ENCODE results near the gene ZBTB20.

ZBTB20 gene

DNA sequence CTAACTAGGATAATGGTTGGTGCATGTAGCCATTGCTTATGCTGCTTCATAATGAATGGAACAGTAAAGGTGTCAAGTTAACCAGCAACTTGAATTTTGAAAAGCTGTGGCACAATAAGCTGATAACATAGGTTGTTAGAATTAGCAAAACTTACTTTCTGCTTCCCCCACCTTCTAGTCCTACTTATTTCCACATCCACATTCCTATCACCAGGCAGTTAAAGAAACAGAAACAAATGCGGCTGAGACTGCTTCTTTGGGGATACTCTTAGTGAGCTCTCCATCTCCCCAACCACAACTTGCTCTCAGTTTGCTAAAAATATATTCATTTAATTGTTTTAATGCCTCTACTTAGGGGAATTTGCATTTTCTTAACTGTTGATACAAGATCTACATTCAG, 638.1 kb downstream of the ZBTB20 start:
- no peaks in the 10 kb centered on the region for H3K4me1 ChIP-seq (ENCODE audit: low read length)

DNA sequence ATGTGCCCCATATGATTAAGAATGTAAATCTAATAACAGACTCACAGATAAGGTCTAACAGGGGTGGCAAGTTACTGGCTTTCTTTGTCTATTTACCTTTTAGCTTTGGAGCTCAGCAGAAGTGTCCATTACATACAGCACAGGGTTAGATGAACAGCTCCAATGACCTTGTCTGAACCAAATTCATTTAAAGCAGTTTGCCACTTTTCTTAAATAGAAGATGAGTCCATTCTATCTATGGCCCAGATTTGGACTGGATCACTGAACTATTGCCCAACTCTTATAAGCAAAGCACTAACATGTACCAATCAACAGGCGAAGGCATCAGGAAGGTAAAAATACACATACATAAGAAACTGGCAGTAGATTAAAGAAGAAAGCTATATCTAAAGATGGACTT, 638.9 kb downstream of the ZBTB20 start:
- Histone ChIP-seq H3K27me3 (ENCODE audit: low read depth, low read length) (peaks cover 25% of the 10 kb centered on the region; the same call in 1 of the 2 replicates), H3K9me3 (ENCODE audit: insufficient read depth, low read length) (no peaks in the 10 kb centered on the region), H2AFZ (ENCODE audit: low read depth, low read length) (no peak overlapping the region), H3K36me3 (replicated peaks; ENCODE audit: low read depth, low read length) (no peaks in the 10 kb centered on the region), H3K4me3 (ENCODE audit: low read length) (no peak overlapping the region), H4K20me1 (ENCODE audit: insufficient read depth, low read length) (no peaks in the 10 kb centered on the region), H3K27ac (ENCODE audit: low read length) (no peak overlapping the region), H3K79me2 (ENCODE audit: low read length) (no peaks in the 10 kb centered on the region), H3K9ac (ENCODE audit: low read length) (no peak overlapping the region), H3K4me2 (ENCODE audit: low read length) (no peak overlapping the region), H3K4me1 (ENCODE audit: low read length) (no peaks in the 10 kb centered on the region)
- TF ChIP-seq, protein P1, sequence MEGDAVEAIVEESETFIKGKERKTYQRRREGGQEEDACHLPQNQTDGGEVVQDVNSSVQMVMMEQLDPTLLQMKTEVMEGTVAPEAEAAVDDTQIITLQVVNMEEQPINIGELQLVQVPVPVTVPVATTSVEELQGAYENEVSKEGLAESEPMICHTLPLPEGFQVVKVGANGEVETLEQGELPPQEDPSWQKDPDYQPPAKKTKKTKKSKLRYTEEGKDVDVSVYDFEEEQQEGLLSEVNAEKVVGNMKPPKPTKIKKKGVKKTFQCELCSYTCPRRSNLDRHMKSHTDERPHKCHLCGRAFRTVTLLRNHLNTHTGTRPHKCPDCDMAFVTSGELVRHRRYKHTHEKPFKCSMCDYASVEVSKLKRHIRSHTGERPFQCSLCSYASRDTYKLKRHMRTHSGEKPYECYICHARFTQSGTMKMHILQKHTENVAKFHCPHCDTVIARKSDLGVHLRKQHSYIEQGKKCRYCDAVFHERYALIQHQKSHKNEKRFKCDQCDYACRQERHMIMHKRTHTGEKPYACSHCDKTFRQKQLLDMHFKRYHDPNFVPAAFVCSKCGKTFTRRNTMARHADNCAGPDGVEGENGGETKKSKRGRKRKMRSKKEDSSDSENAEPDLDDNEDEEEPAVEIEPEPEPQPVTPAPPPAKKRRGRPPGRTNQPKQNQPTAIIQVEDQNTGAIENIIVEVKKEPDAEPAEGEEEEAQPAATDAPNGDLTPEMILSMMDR (IDR thresholded peaks at IDR 0.05; ENCODE audit: low read depth, low read length), result no peak
- TF ChIP-seq EZH2phosphoT487 (IDR thresholded peaks at IDR 0.05; ENCODE audit: low read depth), result no peak

More for the DNA sequence above, 638.1 kb downstream of the ZBTB20 start:
- Histone ChIP-seq H3K4me3 (ENCODE audit: low read length) (no peak overlapping the region), H3K9ac (ENCODE audit: low read length) (no peak overlapping the region), H3K27ac (ENCODE audit: low read length) (no peak overlapping the region), H3K27me3 (ENCODE audit: low read depth, low read length) (peaks cover 25% of the 10 kb centered on the region; the same call in 1 of the 2 replicates), H3K4me2 (ENCODE audit: low read length) (no peak overlapping the region), H2AFZ (ENCODE audit: low read depth, low read length) (no peak overlapping the region), H3K36me3 (replicated peaks; ENCODE audit: low read depth, low read length) (no peaks in the 10 kb centered on the region), H3K9me3 (ENCODE audit: insufficient read depth, low read length) (no peaks in the 10 kb centered on the region), H3K79me2 (ENCODE audit: low read length) (no peaks in the 10 kb centered on the region), H4K20me1 (ENCODE audit: insufficient read depth, low read length) (no peaks in the 10 kb centered on the region)
- no peak for TF ChIP-seq EZH2phosphoT487 (IDR thresholded peaks at IDR 0.05; ENCODE audit: low read depth)
- TF ChIP-seq, protein P1 (IDR thresholded peaks at IDR 0.05; ENCODE audit: low read depth, low read length), result no peak

DNA sequence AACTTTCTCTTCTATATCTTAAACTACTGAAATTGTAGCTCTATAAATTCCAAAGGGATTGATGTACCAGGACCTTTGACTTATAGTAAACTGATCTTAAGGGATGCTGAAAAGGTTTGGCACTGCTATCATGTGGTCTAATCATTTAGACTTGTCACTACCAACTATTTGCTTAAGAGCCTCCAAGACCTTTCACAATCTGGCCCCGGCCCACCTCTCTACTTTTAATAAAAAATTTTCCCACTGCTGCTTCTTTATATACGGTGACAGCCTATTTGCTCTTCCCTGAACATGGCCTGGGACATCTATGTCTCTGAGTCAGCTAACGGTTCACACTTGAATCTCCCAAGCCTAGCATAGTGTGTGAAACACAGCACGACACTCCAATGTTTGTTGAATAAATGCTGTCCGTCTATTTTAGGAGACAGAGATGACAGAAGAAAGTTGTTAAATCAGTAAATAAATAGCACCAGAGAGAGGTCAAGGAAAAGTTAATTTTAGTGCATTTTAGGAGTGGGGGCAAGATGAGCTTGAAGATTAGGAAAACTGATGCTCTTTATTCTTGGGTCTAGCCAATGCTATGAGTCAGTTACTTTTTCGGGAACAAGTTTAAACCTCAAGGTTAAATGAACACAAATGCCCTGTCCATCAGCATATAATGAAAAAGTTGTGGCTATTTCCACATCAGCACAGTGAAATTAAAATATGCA, 640.3 kb downstream of the ZBTB20 start:
- no peak overlapping the region for H2AFZ ChIP-seq (ENCODE audit: low read depth, low read length)
- no peak overlapping the region for H3K4me2 ChIP-seq (ENCODE audit: low read length)
- no peaks in the 10 kb centered on the region for H3K9me3 ChIP-seq (ENCODE audit: insufficient read depth, low read length)
- H3K36me3 ChIP-seq (replicated peaks; ENCODE audit: low read depth, low read length), result no peaks in the 10 kb centered on the region
- no peak overlapping the region for H3K27ac ChIP-seq (ENCODE audit: low read length)
- H3K9ac ChIP-seq (ENCODE audit: low read length), result no peak overlapping the region
- TF ChIP-seq, protein P1 (IDR thresholded peaks at IDR 0.05; ENCODE audit: low read depth, low read length), result no peak
- TF ChIP-seq EZH2phosphoT487 (IDR thresholded peaks at IDR 0.05; ENCODE audit: low read depth), result no peak
- H3K4me3 ChIP-seq (ENCODE audit: low read length), result no peak overlapping the region
- no peaks in the 10 kb centered on the region for H3K4me1 ChIP-seq (ENCODE audit: low read length)
- no peaks in the 10 kb centered on the region for H4K20me1 ChIP-seq (ENCODE audit: insufficient read depth, low read length)
- peaks cover 21% of the 10 kb centered on the region; the same call in 1 of the 2 replicates for H3K27me3 ChIP-seq (ENCODE audit: low read depth, low read length)
- H3K79me2 ChIP-seq (ENCODE audit: low read length), result no peaks in the 10 kb centered on the region

DNA sequence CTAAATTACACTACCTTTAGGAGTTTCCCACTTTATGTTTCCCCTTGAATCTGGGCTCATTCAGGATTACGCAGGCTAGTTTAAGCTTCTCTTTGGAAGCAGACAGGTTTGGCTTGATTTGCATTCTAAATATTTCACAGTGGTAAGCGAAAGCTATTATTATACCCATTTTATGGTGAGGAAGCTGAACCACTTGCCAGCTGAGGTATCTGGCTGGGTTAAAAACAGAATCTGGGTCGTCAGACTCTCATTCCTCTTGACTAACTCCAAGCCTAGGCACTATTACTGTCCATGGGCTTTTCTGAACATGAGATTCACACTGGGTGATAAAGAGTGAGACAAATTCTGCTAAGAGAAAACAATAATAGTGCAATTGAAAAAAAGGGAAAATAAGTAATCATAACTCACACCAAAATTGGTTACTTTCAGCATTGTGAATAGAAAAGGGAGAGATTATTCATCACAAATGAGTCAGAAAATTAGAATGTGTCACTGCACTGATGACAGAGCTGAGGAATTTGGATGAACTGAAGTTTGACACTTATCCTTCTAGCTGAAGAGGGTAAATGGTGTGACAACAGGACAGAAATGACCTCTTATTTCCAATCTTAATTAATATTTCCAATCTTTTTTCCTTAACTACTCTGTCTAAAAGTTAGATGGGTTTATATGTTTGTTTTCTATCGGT, 642.0 kb downstream of the ZBTB20 start:
- Histone ChIP-seq H2AFZ (ENCODE audit: low read depth, low read length) (no peak overlapping the region), H3K4me1 (ENCODE audit: low read length) (peaks cover 4% of the 10 kb centered on the region; the same call in 1 of the 2 replicates), H3K27ac (ENCODE audit: low read length) (no peak overlapping the region), H4K20me1 (ENCODE audit: insufficient read depth, low read length) (no peaks in the 10 kb centered on the region), H3K9ac (ENCODE audit: low read length) (no peak overlapping the region), H3K36me3 (replicated peaks; ENCODE audit: low read depth, low read length) (no peaks in the 10 kb centered on the region), H3K4me2 (ENCODE audit: low read length) (no peak overlapping the region), H3K79me2 (ENCODE audit: low read length) (no peaks in the 10 kb centered on the region), H3K4me3 (ENCODE audit: low read length) (no peak overlapping the region), H3K27me3 (ENCODE audit: low read depth, low read length) (peaks cover 20% of the 10 kb centered on the region; the same call in 1 of the 2 replicates), H3K9me3 (ENCODE audit: insufficient read depth, low read length) (no peaks in the 10 kb centered on the region)
- TF ChIP-seq, protein P1 (IDR thresholded peaks at IDR 0.05; ENCODE audit: low read depth, low read length), result no peak
- TF ChIP-seq EZH2phosphoT487 (IDR thresholded peaks at IDR 0.05; ENCODE audit: low read depth), result no peak

All from OCI-LY3 (cell line).